Measurements from ENCODE around the gene MSANTD3. TPM values are rescaled to one million over a fixed set of nuclear protein-coding genes. Genes with fewer than 3 reads are reported as not detected.

The MSANTD3 gene
- total and polyA plus RNA-seq, 2 of the 13 experiments (the other 11 are each of a cell fraction or from before 2014, with no cell fraction given): 10.1 to 19.2 TPM

- TF ChIP-seq HMGXB4 (CRISPR knock-in tag; IDR thresholded peaks at IDR 0.05; ENCODE audit: borderline replicate concordance in 1 of 2, low read depth in 1 of 2) (peak; percentile 36 to 48; a peak in 1 of 4 replicates), ZNF407 (CRISPR knock-in tag; IDR thresholded peaks at IDR 0.05; ENCODE audit: not compliant biosample characterization) (peak; percentile 23), ZZZ3 (CRISPR knock-in tag; IDR thresholded peaks at IDR 0.05; ENCODE audit: borderline replicate concordance) (0 out of 2 replicates have a peak, but pooled peaks have one; percentile 38), ZNF646 (CRISPR knock-in tag; IDR thresholded peaks at IDR 0.05) (no peak), ZNF777 (CRISPR knock-in tag; IDR thresholded peaks at IDR 0.05) (0 out of 2 replicates have a peak, but pooled peaks have one; percentile 30), ZMYM4 (CRISPR knock-in tag; IDR thresholded peaks at IDR 0.05) (peak; percentile 97), ZNF589 (CRISPR knock-in tag; conservative IDR thresholded peaks at IDR 0.05) (no peak), ZSCAN25 (CRISPR knock-in tag; IDR thresholded peaks at IDR 0.05) (peak; percentile 25; the same call in 1 of the 2 replicates), MED1 (CRISPR knock-in tag; IDR thresholded peaks at IDR 0.05) (peak; percentile 57; the same call in 1 of the 2 replicates)
Observed at GRCh38 chr9:100411472-100412283, 15.3 kb upstream of the MSANTD3 start (continued).
